Right atrium auricular region (tissue), 2 donors: ENCODE measurements around the gene MAD1L1. TPM values are rescaled to one million over a fixed set of nuclear protein-coding genes. Genes with fewer than 3 reads are reported as not detected.

ENCODE experiments used
- DNase-seq: peaks from one replicate; pipeline ENCODE4 v3.0.0-alpha.2; 2019; ENCODE audit warnings: low spot score
- H3K27ac ChIP-seq, 2 donors: fragments of 200-600 bp; sonication (generic); 1 replicate in 1 of 2; 2 replicates in 1 of 2; pipeline ENCODE4 v1.5.1; 2016 to 2019
- H3K27me3 ChIP-seq, 2 donors: fragments of 200-600 bp; sonication (generic); one replicate each; pipeline versions ENCODE4 v1.5.1 to v1.6.0; 2017 to 2019
- H3K36me3 ChIP-seq: fragments of 200-600 bp; sonication (generic); one replicate; pipeline ENCODE4 v1.5.1; 2016
- H3K4me1 ChIP-seq, 2 donors: fragments of 200-600 bp; sonication (generic); one replicate each; pipeline versions ENCODE4 v1.5.1 to v1.6.0; 2017 to 2019
- H3K4me3 ChIP-seq, 2 donors: fragments of 200-600 bp; sonication (generic); 1 replicate in 1 of 2; 2 replicates in 1 of 2; pipeline ENCODE4 v1.5.1; 2017 to 2019; ENCODE audit warnings: mild to moderate bottlenecking in 1 of 2, moderate library complexity in 1 of 2
- H3K9me3 ChIP-seq, 2 donors: fragments of 200-600 bp; sonication (generic); one replicate each; pipeline ENCODE4 v1.5.1; 2019
- CTCF ChIP-seq, 2 donors: fragments of 200-600 bp; sonication (generic); IDR thresholded peaks; one replicate each; pipeline ENCODE4 v1.5.1; 2019; ENCODE audit warnings: antibody characterized with exemption in 2 of 2
- total RNA-seq, 2 donors: library from RNA; depleted of rRNA; stranded (reverse); fragments of >200 nt; gene quantifications; one replicate each; pipeline ENCODE4 v1.1.0, GENCODE V29; 2016

Gene MAD1L1
- total RNA-seq, 2 donors from 2014 or later = 13.3 to 31.9 TPM

GRCh38 chr7:1927937-1928644 is 304.7 kb downstream of the MAD1L1 start:
- H3K27ac ChIP-seq = no peak overlapping the region
- DNase-seq = no peak
- no peaks in the 10 kb centered on the region for H3K27me3 ChIP-seq
- H3K4me1 ChIP-seq = no peaks in the 10 kb centered on the region
- no peaks in the 10 kb centered on the region for H3K9me3 ChIP-seq
- no peak overlapping the region for H3K4me3 ChIP-seq
- H3K36me3 ChIP-seq = no peaks in the 10 kb centered on the region
- TF ChIP-seq CTCF (IDR thresholded peaks at IDR 0.05) = no peak

DNA sequence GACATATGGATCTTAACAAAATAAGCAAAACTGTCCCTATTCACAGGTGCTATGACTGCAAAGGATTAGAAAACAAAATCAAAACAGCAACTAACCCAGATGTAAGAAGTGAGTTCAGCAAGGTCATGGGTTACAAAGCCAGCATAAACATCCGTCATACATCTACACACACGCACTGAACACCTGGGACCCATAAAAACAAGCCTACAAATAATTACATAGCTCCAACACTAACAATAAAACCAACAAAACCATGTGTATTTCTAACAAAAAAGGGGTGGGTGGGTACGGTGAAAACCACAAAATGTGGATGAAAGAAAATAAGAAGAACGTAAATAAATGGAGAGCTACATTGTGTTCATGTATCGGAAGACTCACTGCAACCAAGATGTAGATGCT is 305.8 kb downstream of the MAD1L1 start:
- DNase-seq = no peak
- no peaks in the 10 kb centered on the region for H3K4me1 ChIP-seq
- no peak overlapping the region for H3K27ac ChIP-seq
- no peak overlapping the region for H3K4me3 ChIP-seq
- no peaks in the 10 kb centered on the region for H3K27me3 ChIP-seq
- no peaks in the 10 kb centered on the region for H3K36me3 ChIP-seq
- TF ChIP-seq CTCF (IDR thresholded peaks at IDR 0.05) = no peak
- no peaks in the 10 kb centered on the region for H3K9me3 ChIP-seq

GRCh38 chr7:1925973-1926907 is 306.5 kb downstream of the MAD1L1 start:
- DNase-seq = no peak
- Histone ChIP-seq H3K4me1 (no peaks in the 10 kb centered on the region), H3K27me3 (no peaks in the 10 kb centered on the region), H3K9me3 (no peaks in the 10 kb centered on the region), H3K27ac (no peak overlapping the region), H3K4me3 (no peak overlapping the region), H3K36me3 (no peaks in the 10 kb centered on the region)
- TF ChIP-seq CTCF (IDR thresholded peaks at IDR 0.05) = no peak

DNA sequence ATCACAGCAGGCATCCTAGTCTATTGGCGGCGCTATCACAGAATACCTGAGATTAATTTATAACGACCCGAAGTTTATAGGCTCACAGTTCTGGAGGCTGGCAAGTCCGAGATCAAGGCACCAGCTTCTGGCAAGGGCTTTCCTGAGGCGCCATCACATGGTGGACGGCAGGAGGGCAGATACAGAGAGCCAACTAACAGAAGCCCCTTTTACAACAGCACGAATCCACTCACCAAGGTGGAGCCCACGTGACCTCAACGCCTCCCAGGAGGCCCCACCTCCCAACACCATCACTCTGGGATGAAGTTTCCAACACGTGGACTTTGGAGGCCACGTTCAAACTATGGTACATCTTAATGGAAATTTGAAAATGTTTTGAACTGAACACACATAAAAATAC is 307.4 kb downstream of the MAD1L1 start:
- DNase-seq = no peak
- Histone ChIP-seq H3K27me3 (no peaks in the 10 kb centered on the region), H3K4me3 (no peak overlapping the region), H3K9me3 (no peaks in the 10 kb centered on the region), H3K4me1 (no peaks in the 10 kb centered on the region), H3K36me3 (no peaks in the 10 kb centered on the region), H3K27ac (no peak overlapping the region)
- no peak for TF ChIP-seq CTCF (IDR thresholded peaks at IDR 0.05)

- Histone ChIP-seq H3K27ac (no peak overlapping the region), H3K4me3 (no peak overlapping the region), H3K36me3 (no peaks in the 10 kb centered on the region), H3K4me1 (peaks cover 0 to 7% of the 10 kb centered on the region in 2 donors), H3K27me3 (no peaks in the 10 kb centered on the region), H3K9me3 (no peaks in the 10 kb centered on the region)
- no peak for TF ChIP-seq CTCF (IDR thresholded peaks at IDR 0.05)
- no peak for DNase-seq
Measured at GRCh38 chr7:1924258-1924817, 308.4 kb downstream of the MAD1L1 start.
